DMS79 treated with DMSO at 0.1 percent for 48 hours (cell line): Measurements from ENCODE around the gene ATXN7.

Source experiments
- DNase-seq: peaks from one replicate; lab custom pipeline; 2025; lab: John Stamatoyannopoulos, UW

Gene ATXN7, protein sequence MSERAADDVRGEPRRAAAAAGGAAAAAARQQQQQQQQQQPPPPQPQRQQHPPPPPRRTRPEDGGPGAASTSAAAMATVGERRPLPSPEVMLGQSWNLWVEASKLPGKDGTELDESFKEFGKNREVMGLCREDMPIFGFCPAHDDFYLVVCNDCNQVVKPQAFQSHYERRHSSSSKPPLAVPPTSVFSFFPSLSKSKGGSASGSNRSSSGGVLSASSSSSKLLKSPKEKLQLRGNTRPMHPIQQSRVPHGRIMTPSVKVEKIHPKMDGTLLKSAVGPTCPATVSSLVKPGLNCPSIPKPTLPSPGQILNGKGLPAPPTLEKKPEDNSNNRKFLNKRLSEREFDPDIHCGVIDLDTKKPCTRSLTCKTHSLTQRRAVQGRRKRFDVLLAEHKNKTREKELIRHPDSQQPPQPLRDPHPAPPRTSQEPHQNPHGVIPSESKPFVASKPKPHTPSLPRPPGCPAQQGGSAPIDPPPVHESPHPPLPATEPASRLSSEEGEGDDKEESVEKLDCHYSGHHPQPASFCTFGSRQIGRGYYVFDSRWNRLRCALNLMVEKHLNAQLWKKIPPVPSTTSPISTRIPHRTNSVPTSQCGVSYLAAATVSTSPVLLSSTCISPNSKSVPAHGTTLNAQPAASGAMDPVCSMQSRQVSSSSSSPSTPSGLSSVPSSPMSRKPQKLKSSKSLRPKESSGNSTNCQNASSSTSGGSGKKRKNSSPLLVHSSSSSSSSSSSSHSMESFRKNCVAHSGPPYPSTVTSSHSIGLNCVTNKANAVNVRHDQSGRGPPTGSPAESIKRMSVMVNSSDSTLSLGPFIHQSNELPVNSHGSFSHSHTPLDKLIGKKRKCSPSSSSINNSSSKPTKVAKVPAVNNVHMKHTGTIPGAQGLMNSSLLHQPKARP

DNA sequence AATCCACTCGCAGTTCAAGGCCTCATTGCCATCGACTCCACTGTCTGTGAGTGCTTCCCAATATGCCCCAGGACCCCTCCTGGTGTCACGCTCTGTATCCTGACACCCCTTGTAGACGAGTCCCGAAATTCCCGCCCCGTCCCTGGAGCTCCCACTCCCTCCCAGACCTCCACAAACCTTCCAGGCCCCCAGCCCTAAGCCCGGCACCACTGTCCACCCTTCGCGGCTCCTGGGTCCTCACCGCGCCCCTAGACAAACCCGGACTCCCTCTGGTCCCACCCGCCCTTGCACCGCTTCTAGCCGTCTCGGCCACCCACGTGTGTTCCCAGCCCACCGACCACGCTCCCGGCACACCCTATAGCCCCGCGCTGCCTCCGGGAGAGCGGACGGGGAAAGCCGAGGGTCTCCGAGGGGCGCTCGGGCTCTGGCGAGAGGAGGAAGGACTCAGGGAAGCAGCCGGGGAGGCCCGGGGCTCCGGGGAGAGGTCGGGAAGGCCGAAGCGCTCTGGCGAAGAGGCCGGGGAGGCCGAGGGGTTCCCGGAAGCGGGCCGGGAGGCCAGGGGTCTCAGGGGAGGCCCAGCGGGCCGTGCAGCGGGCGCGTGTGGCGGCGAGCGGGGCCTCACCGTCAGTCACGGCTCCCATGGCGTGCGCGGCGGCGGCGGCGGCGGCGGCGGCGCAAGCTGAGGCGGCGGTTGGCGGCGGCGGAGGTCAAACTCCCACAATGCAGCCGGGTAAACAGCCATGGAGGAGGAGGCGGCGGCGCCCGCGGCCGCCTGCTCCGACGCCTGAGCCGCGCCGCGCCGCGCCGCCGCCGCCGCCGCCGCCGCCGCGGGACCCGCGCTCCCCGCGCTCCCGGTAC, at the start of gene ATXN7, which contains the start of gene THOC7:
Gene ATXN7 (plus strand): TSS at position 718 of the 858 bp plus-strand sequence. CDS start 48,732 bp downstream, outside the sequence.
Gene THOC7 (minus strand): TSS at position 656 of the 858 bp plus-strand sequence. CDS start 15 bp downstream, at position 641.
- DNase-seq = no peak

DNA sequence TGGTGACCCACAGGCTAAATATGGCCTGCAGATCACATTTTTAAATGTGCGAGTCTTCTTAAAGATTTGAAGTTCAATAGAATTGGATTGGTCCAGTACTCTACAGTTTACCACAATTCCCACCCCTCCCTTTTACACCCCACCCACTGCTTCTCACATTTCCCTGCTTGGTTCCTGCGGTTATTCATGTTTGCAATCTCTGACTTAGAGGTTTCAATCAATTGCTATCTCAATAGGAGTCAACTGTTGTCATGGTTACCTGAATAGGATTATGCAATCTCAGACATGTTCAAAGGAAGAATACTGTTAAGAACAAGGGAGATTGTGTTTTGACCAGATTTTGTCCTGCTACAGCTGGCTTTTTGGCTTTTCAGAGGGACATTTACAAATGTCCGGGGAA, 49.4 kb upstream of the ATXN7 start:
- no peak for DNase-seq

DNA sequence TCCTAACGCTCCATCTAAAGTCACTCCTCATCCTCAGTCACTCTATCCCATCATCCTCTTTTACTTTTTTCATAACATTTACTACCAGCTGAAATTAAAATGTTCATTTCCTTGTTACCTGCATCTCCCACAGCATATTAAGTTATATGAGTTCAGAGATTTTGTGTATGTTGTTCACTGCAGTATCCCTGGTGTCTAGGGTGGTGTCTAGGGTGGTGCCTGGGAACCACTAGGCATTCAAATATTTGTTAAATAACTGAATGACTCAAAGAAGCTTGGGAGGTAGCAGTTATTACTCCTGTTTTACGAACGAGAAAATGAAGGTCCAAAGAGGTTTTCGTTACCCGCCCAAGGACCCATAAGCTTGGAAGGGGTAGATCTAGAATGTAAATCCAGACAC, 46.4 kb upstream of the ATXN7 start:
- DNase-seq = no peak

DNA sequence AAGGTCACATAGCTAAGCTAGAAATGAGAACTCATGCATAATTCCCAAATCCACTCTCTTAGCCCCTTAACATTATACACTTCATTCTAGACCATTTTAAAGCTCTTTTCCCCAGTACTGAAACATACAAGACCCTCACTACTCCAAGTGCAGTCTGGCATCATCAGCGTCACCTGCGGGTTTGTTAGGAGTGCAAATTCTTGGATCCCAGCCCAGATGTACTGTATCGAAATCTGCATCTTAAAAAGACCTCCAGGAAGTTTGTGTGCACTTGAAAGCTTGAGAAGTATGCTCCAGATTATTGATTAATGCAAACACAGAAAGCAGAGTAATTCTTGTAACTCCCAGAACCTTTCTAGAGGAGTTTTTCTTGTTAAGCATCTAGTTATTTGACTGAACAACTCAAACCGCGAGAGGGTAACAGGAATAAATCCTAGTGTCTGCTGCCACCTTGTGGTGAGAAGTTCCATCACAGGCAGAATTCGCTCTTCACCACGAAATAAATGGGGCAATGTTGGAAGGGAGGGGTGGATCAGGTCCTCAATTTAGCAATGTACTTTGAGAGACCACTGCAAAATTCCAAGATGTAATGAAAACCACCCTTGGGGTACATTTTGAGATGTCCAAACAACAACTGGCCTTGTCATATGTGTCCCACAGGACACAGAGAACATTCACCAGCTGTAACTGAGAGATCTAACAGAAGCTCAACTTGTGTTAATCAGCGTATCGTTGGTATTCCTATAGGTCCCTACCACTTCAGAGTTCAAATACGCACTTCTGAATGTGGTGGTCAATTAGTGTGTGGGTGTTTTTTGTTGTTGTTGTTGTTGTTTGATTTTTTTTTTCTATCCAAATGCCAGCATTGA, 45.2 kb upstream of the ATXN7 start:
- peak; percentile 66 for DNase-seq

DNA sequence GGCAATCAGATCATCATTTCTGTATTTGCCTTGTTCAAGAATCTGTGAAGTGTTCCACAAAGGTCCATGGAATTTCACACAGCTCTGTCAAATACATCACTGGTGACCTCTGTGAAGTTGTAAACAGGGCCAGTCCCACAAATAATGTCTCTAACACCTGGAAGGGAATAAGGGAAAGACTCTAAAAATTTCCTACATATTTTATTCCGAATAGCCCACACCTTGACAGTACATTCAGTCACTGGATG, 44.6 kb upstream of the ATXN7 start, which contains the start of gene C3orf49:
Gene C3orf49 (plus strand): TSS at position 149 of the 248 bp plus-strand sequence. CDS start 173 bp downstream, outside the sequence.
- DNase-seq = no peak

DNA sequence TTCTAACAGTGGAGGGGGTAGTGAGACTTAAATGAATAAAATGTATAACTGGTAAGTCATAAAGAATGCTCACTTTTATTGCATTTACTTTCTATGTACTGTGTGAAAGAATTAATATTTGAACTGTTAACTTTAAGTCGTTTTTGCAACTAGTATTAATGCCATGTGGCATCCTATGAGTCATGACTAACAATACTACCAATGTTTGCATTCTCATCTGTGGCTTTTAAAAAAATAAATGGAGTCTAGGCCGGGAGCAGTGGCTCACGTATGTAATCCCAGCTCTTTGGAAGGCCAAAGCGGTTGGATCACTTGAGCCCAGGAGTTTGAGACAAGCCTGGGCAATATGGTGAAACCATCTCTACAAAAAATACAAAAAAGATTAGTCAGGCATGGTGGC, 39.4 kb upstream of the ATXN7 start:
- no peak for DNase-seq

DNA sequence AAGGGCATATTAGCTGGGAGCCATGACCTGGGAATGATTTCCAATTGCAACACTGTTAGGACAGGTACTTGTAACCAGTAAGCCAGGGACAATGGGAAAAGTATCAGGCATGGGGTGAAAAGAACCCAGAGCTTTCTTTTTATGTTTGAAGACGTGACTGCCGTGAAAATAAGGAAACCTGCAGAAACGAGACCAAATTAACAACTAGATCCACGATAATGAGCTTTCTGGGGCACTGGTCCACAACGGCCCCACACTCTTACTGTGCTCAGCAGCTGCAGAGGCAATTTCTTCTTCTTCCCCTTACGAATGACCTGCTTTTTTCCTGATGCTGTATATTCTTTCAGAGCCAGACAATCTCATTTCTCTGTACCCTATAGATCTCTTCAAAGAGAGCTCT, 33.1 kb upstream of the ATXN7 start:
- no peak for DNase-seq

DNA sequence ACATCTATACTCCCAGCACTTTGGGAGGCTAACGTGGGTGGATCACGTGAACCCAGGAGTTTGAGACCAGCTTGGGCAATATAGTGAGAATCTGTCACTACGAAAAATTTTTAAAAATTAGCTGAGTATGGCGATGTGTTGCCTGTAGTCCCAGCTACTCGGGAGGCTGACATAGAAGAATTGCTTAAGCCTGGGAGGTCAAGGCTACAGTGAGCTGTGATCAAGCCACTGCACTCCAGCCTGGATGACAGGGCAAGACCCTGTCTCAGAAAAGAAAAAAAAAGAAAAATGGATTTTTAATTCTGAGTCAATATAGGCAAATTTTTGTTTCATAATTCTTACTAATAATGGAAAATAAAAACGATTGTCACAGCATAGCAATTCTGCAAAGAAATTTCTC, 31.3 kb upstream of the ATXN7 start:
- DNase-seq = no peak

DNA sequence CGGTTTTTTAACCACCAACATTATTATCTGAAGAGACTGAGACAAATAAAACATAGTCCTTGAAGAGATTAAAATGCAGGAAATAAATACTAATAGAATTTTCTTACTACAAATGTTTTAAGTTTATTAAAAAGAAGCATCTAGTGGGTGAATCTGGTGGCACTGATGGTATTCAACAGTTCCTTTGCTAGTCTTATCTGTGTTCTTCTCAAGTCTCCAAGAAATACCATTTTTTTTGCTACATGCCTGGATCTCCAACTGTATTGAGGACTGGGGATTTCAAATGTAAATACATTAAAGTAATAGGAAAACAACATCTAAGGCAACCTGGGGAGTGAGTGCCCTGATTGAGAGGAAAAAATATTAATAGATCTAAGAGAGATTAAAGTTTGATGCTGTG, 22.0 kb upstream of the ATXN7 start:
- no peak for DNase-seq

DNA sequence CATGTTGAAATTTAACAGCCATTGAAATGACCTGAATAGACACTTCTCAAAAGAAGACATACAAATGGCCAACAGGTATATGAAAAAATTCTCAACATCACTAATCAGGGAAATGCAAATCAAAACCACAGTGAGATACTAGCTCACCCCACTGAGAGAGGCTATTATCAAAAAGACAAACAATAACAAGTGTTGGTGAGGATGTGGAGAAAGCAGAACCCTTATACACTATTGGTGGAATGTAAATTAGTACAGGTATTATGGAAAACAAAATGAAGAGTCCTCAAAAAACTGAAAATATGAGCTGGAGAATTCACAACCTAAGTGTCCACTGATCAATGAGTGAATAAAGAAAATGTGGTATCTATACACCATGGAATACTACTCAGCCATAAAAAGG, 21.5 kb upstream of the ATXN7 start:
- DNase-seq = no peak

DNA sequence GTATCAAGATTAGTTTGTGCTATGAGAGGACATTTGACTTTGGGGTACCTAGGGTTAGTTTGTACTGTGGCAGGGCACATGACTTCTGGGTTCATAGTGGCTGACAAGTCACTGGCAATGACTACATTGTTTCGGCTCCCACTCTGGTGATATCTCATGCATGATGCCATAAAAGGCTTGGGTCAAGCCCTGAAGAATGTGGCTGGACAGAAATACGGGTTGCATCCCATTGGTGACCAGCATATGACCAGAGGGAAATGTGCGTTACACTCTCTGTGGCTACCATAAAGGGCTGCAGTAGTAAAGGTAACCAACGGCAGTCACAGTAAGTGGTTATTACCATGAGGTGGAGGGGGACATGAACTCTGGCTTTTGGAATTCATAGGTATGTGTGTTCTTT, 18.5 kb upstream of the ATXN7 start:
- DNase-seq = no peak

DNA sequence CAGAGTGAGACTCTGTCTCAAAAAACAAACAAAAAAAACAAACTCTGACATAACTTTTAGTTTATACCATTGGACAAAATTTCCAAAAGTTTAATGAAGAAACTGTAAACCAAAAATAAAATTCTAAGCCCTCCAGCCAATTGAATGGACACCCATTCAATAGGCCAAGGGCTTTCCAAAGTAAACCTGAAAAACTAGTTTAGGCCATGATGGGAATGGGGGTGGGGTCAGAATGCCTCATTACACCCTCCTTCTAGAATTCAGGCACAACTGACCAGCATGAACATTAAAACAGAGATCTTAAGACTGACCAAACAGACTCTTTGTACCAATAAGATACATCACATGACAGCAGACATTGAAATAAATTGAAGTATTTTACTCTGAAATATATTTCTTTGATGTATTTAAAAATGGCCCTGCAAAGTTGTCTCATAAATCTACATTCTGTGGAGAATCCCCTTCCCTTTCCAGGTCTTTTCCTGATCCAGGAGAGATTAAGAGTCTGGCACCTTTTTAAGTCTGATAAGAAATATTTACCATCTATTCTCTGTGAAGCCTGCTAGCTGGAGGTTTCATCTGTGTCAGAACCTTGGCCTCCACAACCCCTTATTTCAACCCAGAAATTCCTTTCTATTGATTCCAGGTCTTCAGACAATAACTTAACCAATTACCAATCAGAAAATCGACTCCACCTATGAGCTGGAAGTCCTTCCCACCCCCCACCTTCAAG, 15.8 kb upstream of the ATXN7 start:
- no peak for DNase-seq

DNA sequence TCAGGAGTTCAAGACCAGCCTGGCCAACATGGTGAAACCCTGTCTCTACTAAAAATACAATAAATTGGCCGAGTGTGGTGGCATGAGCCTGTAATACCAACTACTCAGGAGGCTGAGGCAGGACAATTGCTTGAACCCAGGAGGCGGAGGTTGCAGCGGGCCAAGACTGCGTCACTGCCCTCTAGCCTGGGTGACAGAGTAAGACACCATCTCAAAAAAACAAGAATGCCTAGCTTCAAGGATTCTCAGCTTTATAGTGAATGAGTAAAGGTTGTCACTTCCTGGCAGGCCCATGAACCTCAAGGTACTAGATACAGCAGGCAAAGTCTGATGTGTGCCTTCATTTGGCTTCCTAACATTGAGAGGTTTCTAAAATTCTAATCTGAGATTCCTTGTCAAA, 14.5 kb upstream of the ATXN7 start:
- no peak for DNase-seq

DNA sequence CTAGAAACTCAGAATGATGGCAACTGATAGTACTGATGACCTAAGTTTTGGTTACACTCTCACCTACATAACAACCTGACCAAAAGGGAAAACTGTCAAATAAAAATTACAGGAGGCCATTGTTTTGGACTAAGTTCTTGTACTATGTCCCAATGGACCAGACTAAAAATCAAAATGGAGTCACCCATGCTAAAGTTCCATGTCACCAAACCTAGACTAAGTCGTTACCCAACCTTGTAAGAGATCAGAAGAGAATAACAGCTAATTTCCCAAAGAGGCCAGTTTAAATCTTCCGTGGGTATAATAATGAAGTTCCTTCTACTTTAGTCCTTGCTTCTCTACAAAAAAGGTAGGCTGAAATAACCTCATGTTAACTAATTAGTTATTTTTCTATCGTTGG, 12.4 kb upstream of the ATXN7 start:
- no peak for DNase-seq

DNA sequence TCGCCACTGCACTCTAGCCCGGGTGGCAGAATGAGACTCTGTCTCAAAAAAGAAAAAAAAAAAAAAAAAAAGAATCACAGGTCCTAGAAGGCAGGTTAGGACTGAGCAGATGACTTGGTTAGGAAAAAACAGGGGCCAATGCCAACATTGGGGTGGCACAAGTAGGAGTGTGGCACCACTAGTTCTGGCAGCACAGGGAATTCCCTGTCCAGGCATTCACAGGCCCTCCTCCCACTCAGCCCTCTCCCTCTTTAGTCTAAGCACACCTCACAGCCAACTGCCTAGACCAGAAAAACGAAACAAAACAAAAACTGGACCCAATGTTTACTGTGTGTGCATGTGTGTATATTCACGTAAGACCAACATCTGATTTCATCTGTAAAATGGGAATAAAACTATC, 10.6 kb upstream of the ATXN7 start:
- no peak for DNase-seq

DNA sequence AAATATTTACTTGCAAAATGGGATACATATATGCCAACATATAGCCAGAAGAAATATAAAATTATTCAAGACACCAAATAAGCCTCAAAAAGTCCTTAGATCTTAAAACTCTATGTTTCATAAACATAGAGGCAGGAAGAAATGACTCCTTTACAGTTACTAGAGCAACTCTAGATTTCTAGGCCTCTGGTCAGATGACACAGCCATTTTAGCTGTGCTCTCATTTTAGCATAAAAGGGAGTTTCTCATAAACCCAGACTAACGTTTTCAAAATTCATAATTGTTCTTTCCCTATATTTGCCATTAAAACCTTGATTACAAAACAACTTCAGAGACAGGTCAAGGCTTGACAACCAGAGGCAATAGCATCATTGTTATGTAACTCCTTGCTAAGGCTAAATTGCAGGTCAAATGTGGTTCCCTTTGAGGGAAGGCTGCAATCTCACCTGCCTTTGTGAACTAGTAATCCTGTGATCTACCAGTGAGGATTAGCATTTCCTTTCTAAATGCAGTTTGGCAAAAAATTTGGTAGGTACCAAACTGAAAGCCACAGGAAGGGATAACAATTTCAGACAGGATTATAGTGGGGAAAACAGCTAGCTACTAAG, 8.2 kb upstream of the ATXN7 start:
- no peak for DNase-seq

DNA sequence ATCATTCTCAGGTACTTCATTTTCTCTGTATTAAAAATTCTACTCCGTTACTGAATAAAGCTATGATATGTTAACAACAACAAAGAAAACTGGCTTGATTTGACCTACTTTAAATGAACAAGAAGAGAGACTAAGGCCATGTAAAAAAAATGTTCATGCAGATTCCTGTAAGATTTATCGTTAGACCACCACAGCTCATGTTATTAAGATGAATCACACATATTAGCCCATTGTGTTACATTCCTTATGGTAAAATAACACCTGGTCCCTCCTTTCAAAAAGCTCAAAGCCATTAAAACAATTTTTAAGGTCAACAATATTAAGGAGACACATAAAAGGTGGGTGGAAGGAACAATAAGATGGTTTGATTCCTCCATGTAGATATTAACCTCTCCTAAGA, 6.4 kb upstream of the ATXN7 start:
- DNase-seq = no peak

DNA sequence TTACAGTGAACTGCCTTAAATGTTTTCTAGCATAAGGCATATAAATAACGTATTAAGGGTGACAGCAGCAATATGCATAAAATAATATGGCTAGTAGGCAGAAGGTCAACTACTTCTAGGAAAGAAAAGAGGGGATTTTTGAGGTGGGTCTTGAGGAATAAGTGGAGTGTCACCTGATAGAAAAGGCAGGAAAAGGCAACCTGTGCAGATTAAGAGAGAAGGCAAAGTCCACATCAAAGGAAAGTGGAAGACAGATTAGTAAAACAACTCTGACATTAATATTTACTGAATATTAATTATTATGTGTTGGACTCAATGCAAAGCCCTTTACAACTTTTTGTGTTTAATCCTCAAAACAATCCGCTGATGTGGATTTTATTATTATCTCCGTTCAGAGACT, 2.9 kb upstream of the ATXN7 start:
- DNase-seq = no peak

DNA sequence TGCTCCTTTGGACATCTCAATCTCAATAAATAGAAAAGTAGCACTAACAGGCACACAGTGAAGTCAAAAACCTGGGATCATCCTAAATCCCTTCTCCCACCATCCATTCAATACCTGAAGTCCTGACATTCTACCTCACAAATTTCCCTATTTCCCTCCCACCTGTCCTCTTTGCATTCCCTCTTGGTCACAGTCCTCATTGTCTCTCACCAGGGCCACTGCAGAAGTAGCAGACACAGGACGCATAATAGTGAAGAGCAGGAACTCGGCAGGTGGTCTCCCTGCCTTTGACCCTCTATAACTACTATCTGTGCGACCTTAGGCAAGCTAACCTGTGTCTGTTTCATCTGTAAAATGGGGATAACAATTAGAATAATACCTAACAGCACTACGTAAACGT, 2.4 kb upstream of the ATXN7 start:
- DNase-seq = no peak

DNA sequence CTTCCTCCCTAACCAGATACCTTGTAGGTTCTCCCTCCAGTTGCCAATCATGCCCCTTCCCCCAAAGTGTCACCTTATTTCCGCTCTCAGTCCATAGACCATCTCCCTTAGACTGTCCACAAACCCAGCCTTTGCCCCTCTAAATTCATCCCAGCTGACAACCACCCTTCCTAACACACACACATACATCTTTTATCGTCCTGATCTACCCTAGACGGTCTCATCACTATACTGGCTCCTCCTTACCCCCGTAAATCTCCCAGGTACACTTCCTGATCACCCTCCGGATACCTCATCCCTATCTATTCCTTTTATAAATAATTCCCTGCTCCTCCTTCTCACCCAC, 890 bp upstream of the ATXN7 start:
- DNase-seq = peak; percentile 6
